K562 (cell line): Measurements from ENCODE around the gene IL34. TPM values are rescaled to one million over a fixed set of nuclear protein-coding genes. Genes with fewer than 3 reads are reported as not detected.
A peak's percentile ranks its signal among the peaks of the same experiment; 100 is the strongest.

ENCODE experiments used
- NR2C2 ChIP-seq, 2 experiments: fragments of 200-800 bp in 1 of 2; sonication (Bioruptor generic) in 1 of 2; sonication (generic) in 1 of 2; formaldehyde crosslinking in 1 of 2; IDR thresholded peaks; 2 replicates each; pipeline versions ENCODE4 v1.6.1 to v1.8.0; 2016 to 2022; ENCODE audit warnings: mild to moderate bottlenecking in 1 of 2, missing compliant biosample characterization in 1 of 2, missing genetic modification characterization in 1 of 2, missing genetic modification reagents in 1 of 2
- POLR2G ChIP-seq: fragments of 200-400 bp; formaldehyde crosslinking; IDR thresholded peaks from 2 replicates; pipeline ENCODE4 v1.6.1; 2017; ENCODE audit warnings: low read depth, mild to moderate bottlenecking, antibody characterized with exemption, low read length, moderate library complexity
- XRCC3 ChIP-seq: fragments of 450-650 bp; IDR thresholded peaks from 2 replicates; pipeline ENCODE4 v1.6.1; 2017; ENCODE audit warnings: mild to moderate bottlenecking, moderate library complexity
- ZNF12 ChIP-seq: sonication (generic); formaldehyde crosslinking; IDR thresholded peaks from 2 replicates; pipeline ENCODE4 v1.4.0; 2020; ENCODE audit warnings: mild to moderate bottlenecking, missing genetic modification reagents
- polyA plus RNA-seq, 8 experiments: library from polyadenylated mRNA; depleted of rRNA in 4 of 8; stranded (reverse) in 5 of 8; unstranded in 3 of 8; fragments of >200 nt; fragmentation: Nextera tagmentation in 2 of 8; fragmentation: Illumina TruSeq in 1 of 8; extraction: Ambion mirVana in 2 of 8; extraction: Trizol in 1 of 8; gene quantifications; 2 replicates each; pipeline versions ENCODE4 v1.2.1 to v1.2.3, GENCODE V29; 2011 to 2014; ENCODE audit warnings: inconsistent platforms in 1 of 8, missing spikeins in 1 of 8
- total RNA-seq, 7 experiments: library from RNA; depleted of rRNA in 6 of 7; stranded (reverse); fragments of >200 nt in 6 of 7; fragmentation: Illumina TruSeq in 2 of 7; extraction: Trizol in 2 of 7; gene quantifications; 2 replicates each; pipeline versions ENCODE4 v1.2.1 to v1.2.3, GENCODE V29; 2011 to 2021; ENCODE audit warnings: low replicate concordance in 1 of 7
- TF ChIP-seq, protein P1 (sequence below): sonication (generic); formaldehyde crosslinking; IDR thresholded peaks from 2 replicates; pipeline ENCODE4 v1.8.1; 2023; ENCODE audit warnings: mild to moderate bottlenecking, missing genetic modification reagents
- TF ChIP-seq, protein P2 (sequence below): fragments of 450-650 bp; IDR thresholded peaks from 2 replicates; pipeline ENCODE4 v1.7.0; 2016; ENCODE audit warnings: borderline replicate concordance

IL34 gene
- total and polyA plus RNA-seq, 9 of the 15 experiments (the other 6 are each of a cell fraction or from before 2014, with no cell fraction given): 0.07 to 0.18 (median 0.10) TPM; not detected in 6

DNA sequence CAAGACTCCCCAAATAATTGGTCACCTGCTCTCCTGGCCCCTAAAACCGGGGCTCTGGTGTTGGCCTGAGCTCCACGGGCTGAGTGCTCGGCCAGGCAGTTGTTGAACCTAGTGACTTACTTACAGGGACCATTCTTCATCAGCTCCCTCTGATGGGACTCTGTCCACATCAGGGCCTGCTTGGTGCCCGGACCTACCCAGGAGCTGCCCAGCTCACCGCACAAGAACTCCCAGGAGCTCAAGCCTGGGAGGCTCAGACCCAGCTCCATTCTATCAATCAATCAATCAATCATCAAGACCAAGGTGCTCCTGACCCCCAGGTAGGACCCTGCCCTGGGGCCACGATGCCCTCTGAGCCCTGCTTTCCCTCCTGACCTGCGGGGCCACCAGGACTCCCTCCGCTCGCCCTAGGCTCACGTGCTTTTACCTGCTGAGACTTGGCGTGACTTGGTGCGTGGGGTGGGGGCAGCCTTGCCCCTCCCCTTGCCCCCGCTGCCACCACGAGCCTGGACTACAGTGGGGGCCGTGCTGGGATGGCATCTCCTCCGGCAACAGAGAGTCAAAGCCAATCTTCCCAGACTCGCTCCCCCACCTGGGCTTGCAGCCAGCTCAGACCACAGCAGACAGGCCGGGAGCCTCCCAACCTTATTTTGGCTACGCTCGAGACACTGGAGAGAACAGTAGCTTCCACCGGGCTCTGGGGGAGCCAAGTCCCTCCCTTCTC lies 15.7 kb downstream of the IL34 start (continued):
- TF ChIP-seq, protein P1, sequence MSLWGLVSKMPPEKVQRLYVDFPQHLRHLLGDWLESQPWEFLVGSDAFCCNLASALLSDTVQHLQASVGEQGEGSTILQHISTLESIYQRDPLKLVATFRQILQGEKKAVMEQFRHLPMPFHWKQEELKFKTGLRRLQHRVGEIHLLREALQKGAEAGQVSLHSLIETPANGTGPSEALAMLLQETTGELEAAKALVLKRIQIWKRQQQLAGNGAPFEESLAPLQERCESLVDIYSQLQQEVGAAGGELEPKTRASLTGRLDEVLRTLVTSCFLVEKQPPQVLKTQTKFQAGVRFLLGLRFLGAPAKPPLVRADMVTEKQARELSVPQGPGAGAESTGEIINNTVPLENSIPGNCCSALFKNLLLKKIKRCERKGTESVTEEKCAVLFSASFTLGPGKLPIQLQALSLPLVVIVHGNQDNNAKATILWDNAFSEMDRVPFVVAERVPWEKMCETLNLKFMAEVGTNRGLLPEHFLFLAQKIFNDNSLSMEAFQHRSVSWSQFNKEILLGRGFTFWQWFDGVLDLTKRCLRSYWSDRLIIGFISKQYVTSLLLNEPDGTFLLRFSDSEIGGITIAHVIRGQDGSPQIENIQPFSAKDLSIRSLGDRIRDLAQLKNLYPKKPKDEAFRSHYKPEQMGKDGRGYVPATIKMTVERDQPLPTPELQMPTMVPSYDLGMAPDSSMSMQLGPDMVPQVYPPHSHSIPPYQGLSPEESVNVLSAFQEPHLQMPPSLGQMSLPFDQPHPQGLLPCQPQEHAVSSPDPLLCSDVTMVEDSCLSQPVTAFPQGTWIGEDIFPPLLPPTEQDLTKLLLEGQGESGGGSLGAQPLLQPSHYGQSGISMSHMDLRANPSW (CRISPR knock-in tag): no peak
- TF ChIP-seq XRCC3: no peak
- TF ChIP-seq NR2C2 (CRISPR knock-in tag; IDR thresholded peaks at IDR 0.05): no peak
- TF ChIP-seq NR2C2 (tag; IDR thresholded peaks at IDR 0.05): no peak
- peak; percentile 66 for TF ChIP-seq POLR2G
- TF ChIP-seq, protein P2, sequence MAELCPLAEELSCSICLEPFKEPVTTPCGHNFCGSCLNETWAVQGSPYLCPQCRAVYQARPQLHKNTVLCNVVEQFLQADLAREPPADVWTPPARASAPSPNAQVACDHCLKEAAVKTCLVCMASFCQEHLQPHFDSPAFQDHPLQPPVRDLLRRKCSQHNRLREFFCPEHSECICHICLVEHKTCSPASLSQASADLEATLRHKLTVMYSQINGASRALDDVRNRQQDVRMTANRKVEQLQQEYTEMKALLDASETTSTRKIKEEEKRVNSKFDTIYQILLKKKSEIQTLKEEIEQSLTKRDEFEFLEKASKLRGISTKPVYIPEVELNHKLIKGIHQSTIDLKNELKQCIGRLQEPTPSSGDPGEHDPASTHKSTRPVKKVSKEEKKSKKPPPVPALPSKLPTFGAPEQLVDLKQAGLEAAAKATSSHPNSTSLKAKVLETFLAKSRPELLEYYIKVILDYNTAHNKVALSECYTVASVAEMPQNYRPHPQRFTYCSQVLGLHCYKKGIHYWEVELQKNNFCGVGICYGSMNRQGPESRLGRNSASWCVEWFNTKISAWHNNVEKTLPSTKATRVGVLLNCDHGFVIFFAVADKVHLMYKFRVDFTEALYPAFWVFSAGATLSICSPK: no peak
- TF ChIP-seq ZNF12: no peak
